Esophagus squamous epithelium (tissue), 4 donors: ENCODE measurements around the gene SEPTIN5.

ENCODE experiments used
- CTCF ChIP-seq, 6 experiments: fragments of 450-650 bp in 4 of 6; fragments of 200-600 bp in 2 of 6; sonication (generic) in 2 of 6; IDR thresholded peaks; one replicate each; pipeline ENCODE4 v1.5.1; 2016 to 2019; ENCODE audit warnings: antibody characterized with exemption in 6 of 6, mild to moderate bottlenecking in 4 of 6, moderate library complexity in 4 of 6
- POLR2A ChIP-seq, 4 donors: fragments of 450-650 bp; IDR thresholded peaks; one replicate each; pipeline ENCODE4 v1.6.1; 2017; ENCODE audit warnings: antibody characterized with exemption in 4 of 4, mild to moderate bottlenecking in 4 of 4, moderate library complexity in 3 of 4

- TF ChIP-seq CTCF (IDR thresholded peaks at IDR 0.05) (no peak), POLR2A (IDR thresholded peaks at IDR 0.05) (no peak)
Observed at GRCh38 chr22:19763458-19764298, 49.4 kb downstream of the SEPTIN5 start.
